AML-193 (cell line): Measurements from ENCODE around the gene SPATA9.
A peak's percentile ranks its signal among the peaks of the same experiment; 100 is the strongest.

Source experiments
- DNase-seq, 2 experiments: peaks; one replicate each; lab custom pipeline; 2025; lab: John Stamatoyannopoulos, UW

SPATA9 gene

GRCh38 chr5:95619514-95620029 lies 63.2 kb downstream of the SPATA9 start:
- DNase-seq: peak in 1 of 2 experiments; percentile 20

GRCh38 chr5:95619096-95619495 lies 63.7 kb downstream of the SPATA9 start:
- DNase-seq: no peak

DNA sequence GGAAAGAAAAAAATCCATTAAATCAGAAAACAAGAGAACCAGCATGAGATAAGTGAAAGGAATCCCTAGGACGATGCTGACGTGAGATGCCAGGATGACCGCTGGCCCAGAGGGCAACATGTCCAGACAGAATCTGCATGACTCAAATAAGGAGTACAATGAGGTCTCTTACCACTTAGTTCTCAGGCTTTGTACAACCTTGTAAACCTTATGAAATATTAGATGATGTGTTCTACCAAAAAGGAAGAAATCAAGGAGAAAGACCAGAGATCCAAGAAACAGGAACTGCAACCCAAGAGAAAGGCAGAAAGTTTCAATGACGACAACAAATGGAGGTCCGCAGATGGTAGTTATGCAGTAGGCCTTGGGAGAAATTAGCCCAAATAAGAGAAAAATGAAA lies 65.7 kb downstream of the SPATA9 start:
- DNase-seq: no peak

DNA sequence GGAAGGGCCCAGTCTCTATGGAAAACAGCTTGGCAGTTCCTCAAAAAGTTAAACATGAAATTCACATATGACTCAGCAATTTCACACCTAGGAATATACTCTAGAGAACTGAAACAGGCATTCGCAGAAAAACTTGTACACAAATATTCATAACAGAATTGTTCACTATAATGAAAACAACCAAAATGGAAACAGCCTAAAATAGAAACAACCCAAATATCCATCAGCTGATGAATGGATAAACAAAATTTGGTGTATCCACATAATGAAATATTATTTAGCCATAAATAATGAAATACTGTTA lies 67.7 kb downstream of the SPATA9 start:
- DNase-seq: no peak

DNA sequence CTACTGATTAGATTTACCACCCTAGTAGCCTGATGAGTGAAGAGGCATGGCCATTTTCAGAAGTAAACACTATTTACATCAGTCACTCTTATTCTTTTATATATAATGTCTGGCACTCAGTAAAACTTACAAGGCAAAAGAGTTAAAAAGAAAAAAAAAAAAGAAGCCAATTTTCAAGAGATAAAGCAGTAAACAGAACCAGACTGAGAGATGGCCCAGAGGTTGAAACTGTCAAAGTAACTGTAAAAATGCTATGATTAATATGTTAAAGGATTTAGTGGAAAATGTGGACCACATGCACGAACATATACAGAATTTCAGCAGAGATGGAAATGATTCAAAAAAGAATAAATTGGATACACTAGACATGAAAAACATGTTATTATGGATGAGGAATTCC lies 69.3 kb downstream of the SPATA9 start:
- DNase-seq: no peak

- no peak for DNase-seq
These were observed 71.4 kb downstream of the SPATA9 start for GRCh38 chr5:95611396-95611795.

GRCh38 chr5:95610546-95610945 lies 72.2 kb downstream of the SPATA9 start:
- DNase-seq: no peak

DNA sequence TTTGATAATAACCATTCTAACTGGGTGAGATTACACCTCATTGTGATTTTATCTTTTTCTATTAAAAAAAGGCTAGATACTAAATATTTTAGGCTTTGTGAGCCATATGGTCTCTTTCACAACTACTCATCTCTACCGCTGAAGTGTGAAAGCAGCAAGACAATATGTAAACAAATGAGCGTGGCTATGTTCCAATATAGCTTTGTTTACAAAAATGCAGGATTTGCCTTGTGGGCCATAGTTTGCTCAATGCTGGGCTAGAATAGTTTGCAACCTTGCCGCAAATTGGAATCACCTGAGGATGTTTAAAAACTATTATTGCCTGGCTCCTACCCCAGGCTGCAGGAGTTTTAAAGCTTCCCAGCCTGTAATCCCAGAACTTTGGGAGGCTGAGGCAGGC lies 73.1 kb downstream of the SPATA9 start:
- DNase-seq: no peak
